Stimulated activated CD8-positive, alpha-beta memory T cell treated with anti-CD3 and anti-CD28 coated beads, Interleukin-2, amount 100 ng/mL, for 48 hours (primary cell): ENCODE data around the gene IGBP1.
"Not testable (repeated sequence)": the region's sequence is repeated elsewhere in the genome, so short reads cannot be mapped to it uniquely, and the experiment has no call there.

ENCODE experiments used
- DNase-seq, 2 donors: peaks; one replicate each; pipeline ENCODE4 v3.0.0-alpha.2; 2020; ENCODE audit warnings: low read depth in 2 of 2

The IGBP1 gene

GRCh38 chrX:70133303-70134115, at the start of gene IGBP1:
Gene IGBP1 (plus strand): TSS chrX:70133447. CDS start chrX:70133948, 501 bp downstream.
- DNase-seq, result peak; percentile 56 to 60

- no peak for DNase-seq
These were observed 48.5 kb upstream of the IGBP1 start for GRCh38 chrX:70084592-70085240.

GRCh38 chrX:70087857-70088630, 45.2 kb upstream of the IGBP1 start:
- no peak for DNase-seq

GRCh38 chrX:70088751-70089150, 44.5 kb upstream of the IGBP1 start:
- no peak for DNase-seq

GRCh38 chrX:70089604-70090297, 43.5 kb upstream of the IGBP1 start:
- DNase-seq, result no peak

- DNase-seq, result no peak
These were observed 41.0 kb upstream of the IGBP1 start for GRCh38 chrX:70092247-70092646.

- DNase-seq, result no peak
These were observed 37.2 kb upstream of the IGBP1 start for GRCh38 chrX:70096052-70096451.

- DNase-seq, result no peak
These were observed 28.0 kb upstream of the IGBP1 start for GRCh38 chrX:70105229-70105628.

- not testable (repeated sequence) for DNase-seq
These were observed 21.7 kb upstream of the IGBP1 start for GRCh38 chrX:70111436-70112026.

GRCh38 chrX:70117738-70118137, 15.5 kb upstream of the IGBP1 start:
- DNase-seq, result no peak

- not testable (repeated sequence) for DNase-seq
These were observed 10.2 kb upstream of the IGBP1 start for GRCh38 chrX:70123014-70123413.

GRCh38 chrX:70124678-70125077, 8.6 kb upstream of the IGBP1 start:
- no peak for DNase-seq

- DNase-seq, result no peak
These were observed 5.2 kb upstream of the IGBP1 start for GRCh38 chrX:70128071-70128470.

- DNase-seq, result no peak
These were observed 3.4 kb upstream of the IGBP1 start for GRCh38 chrX:70129816-70130215.

- no peak for DNase-seq
These were observed 1.0 kb upstream of the IGBP1 start for GRCh38 chrX:70132224-70132623.

GRCh38 chrX:70132877-70133302, 357 bp upstream of the IGBP1 start:
- no peak for DNase-seq

- no peak for DNase-seq
These were observed 850 bp downstream of the IGBP1 start for GRCh38 chrX:70134116-70134477.

GRCh38 chrX:70138622-70139021, 5.4 kb downstream of the IGBP1 start:
- DNase-seq, result no peak

- no peak for DNase-seq
These were observed 6.5 kb downstream of the IGBP1 start for GRCh38 chrX:70139736-70140135.

- DNase-seq, result no peak
These were observed 8.1 kb downstream of the IGBP1 start for GRCh38 chrX:70141373-70141772.
